Liver (tissue), 3 donors: ENCODE data around the gene ARIH1.

ENCODE experiments used
- CTCF ChIP-seq: fragments of 150-350 bp; IDR thresholded peaks from 2 replicates; pipeline ENCODE4 v1.5.1; 2017; ENCODE audit warnings: improper control_type of control experiment, low read depth, low read length; ENCODE audit not compliant: missing input control
- TAF1 ChIP-seq: conservative IDR thresholded peaks from 2 replicates; pipeline ENCODE4 v1.6.1; 2016; ENCODE audit warnings: antibody characterized with exemption, mild to moderate bottlenecking
- TF ChIP-seq, protein P1 (sequence below): IDR thresholded peaks from 2 replicates; pipeline ENCODE4 v1.6.1; 2016; ENCODE audit warnings: antibody characterized with exemption
- donor health status: healthy.
- donor health status: healthy.

- no peak for TF ChIP-seq CTCF
- TF ChIP-seq, protein P1, sequence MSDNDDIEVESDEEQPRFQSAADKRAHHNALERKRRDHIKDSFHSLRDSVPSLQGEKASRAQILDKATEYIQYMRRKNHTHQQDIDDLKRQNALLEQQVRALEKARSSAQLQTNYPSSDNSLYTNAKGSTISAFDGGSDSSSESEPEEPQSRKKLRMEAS: no peak
- TF ChIP-seq TAF1: no peak
Measured at GRCh38 chr15:72511536-72511935, 37.4 kb downstream of the ARIH1 start.
